H9 (cell line): Measurements from ENCODE around the gene MICAL3. TPM values are rescaled to one million over a fixed set of nuclear protein-coding genes. Genes with fewer than 3 reads are reported as not detected.

Source experiments
- DNase-seq: peaks from one replicate; pipeline ENCODE4 v3.0.0-alpha.2; 2017
- H2AFZ ChIP-seq: one replicate; pipeline ENCODE4 v1.6.1; 2013; ENCODE audit warnings: mild to moderate bottlenecking, low read length, control low read depth, moderate library complexity
- H2AK5ac ChIP-seq: 2 replicates; pipeline ENCODE4 v1.6.1; 2013; ENCODE audit warnings: low read length, control low read depth, mixed read lengths; ENCODE audit not compliant: insufficient read length
- H2BK120ac ChIP-seq: one replicate; pipeline ENCODE4 v1.6.1; 2013; ENCODE audit warnings: low read depth, mild to moderate bottlenecking, low read length, control low read depth, inconsistent platforms; ENCODE audit not compliant: poor library complexity, severe bottlenecking
- H2BK12ac ChIP-seq: 2 replicates; pipeline ENCODE4 v1.6.1; 2013; ENCODE audit warnings: low read length, control low read depth, mixed read lengths, low read depth; ENCODE audit not compliant: insufficient read length
- H2BK15ac ChIP-seq: 2 replicates; pipeline ENCODE4 v1.6.1; 2013; ENCODE audit warnings: low read depth, low read length, control low read depth
- H2BK20ac ChIP-seq: one replicate; pipeline ENCODE4 v1.6.1; 2013; ENCODE audit warnings: low read depth, mild to moderate bottlenecking, low read length, control low read depth, inconsistent platforms; ENCODE audit not compliant: poor library complexity, severe bottlenecking
- H2BK5ac ChIP-seq: 2 replicates; pipeline ENCODE4 v1.6.1; 2013; ENCODE audit warnings: low read length, control low read depth, mixed read lengths; ENCODE audit not compliant: insufficient read length
- H3K14ac ChIP-seq: 2 replicates; pipeline ENCODE4 v1.6.1; 2013; ENCODE audit warnings: low read length, control low read depth; ENCODE audit not compliant: insufficient read depth
- H3K18ac ChIP-seq: 2 replicates; pipeline ENCODE4 v1.6.1; 2013; ENCODE audit warnings: low read depth, mild to moderate bottlenecking, mixed read lengths, low read length, control low read depth; ENCODE audit not compliant: insufficient read length
- H3K23ac ChIP-seq: 2 replicates; pipeline ENCODE4 v1.6.1; 2013; ENCODE audit warnings: low read length, control low read depth, mixed read lengths, low read depth; ENCODE audit not compliant: insufficient read length
- H3K23me2 ChIP-seq: 2 replicates; pipeline ENCODE4 v1.6.1; 2013; ENCODE audit warnings: low read depth, mild to moderate bottlenecking, mixed read lengths, low read length, control low read depth; ENCODE audit not compliant: insufficient read length, poor library complexity, severe bottlenecking
- H3K27ac ChIP-seq: 2 replicates; pipeline ENCODE4 v1.5.1; 2013; ENCODE audit warnings: low read length, control low read depth, mixed read lengths, low read depth; ENCODE audit not compliant: insufficient read length
- H3K27me3 ChIP-seq: 2 replicates; pipeline ENCODE4 v1.6.1; 2013; ENCODE audit warnings: low read length, control low read depth, inconsistent platforms; ENCODE audit not compliant: insufficient read depth
- H3K4ac ChIP-seq: 2 replicates; pipeline ENCODE4 v1.6.1; 2013; ENCODE audit warnings: low read depth, mild to moderate bottlenecking, control low read depth, inconsistent platforms, low read length, moderate library complexity
- H3K4me1 ChIP-seq: 2 replicates; pipeline ENCODE4 v1.6.1; 2013; ENCODE audit warnings: low read length, control low read depth, inconsistent platforms; ENCODE audit not compliant: insufficient read depth
- H3K4me2 ChIP-seq: 2 replicates; pipeline ENCODE4 v1.6.1; 2013; ENCODE audit warnings: low read length, control low read depth, mixed read lengths; ENCODE audit not compliant: insufficient read length, insufficient read depth
- H3K56ac ChIP-seq: 2 replicates; pipeline ENCODE4 v1.6.1; 2013; ENCODE audit warnings: low read depth, mild to moderate bottlenecking, mixed read lengths, low read length, control low read depth; ENCODE audit not compliant: insufficient read length
- H3K79me1 ChIP-seq: 2 replicates; pipeline ENCODE4 v1.6.1; 2013; ENCODE audit warnings: low read depth, mild to moderate bottlenecking, moderate library complexity, low read length, control low read depth, inconsistent platforms; ENCODE audit not compliant: insufficient read depth, poor library complexity, severe bottlenecking
- H3K79me2 ChIP-seq: 2 replicates; pipeline ENCODE4 v1.6.1; 2013; ENCODE audit warnings: low read length, control low read depth, inconsistent platforms; ENCODE audit not compliant: insufficient read depth
- H3K9ac ChIP-seq: 2 replicates; pipeline ENCODE4 v1.6.1; 2013; ENCODE audit warnings: low read length, control low read depth, mixed read lengths; ENCODE audit not compliant: insufficient read length; ENCODE audit errors: extremely low read depth
- H3K9me3 ChIP-seq: one replicate; pipeline ENCODE4 v1.6.1; 2013; ENCODE audit warnings: low read depth, low read length, inconsistent platforms; ENCODE audit not compliant: control insufficient read depth
- H3T11ph ChIP-seq: one replicate; pipeline ENCODE4 v1.6.1; 2013; ENCODE audit warnings: mild to moderate bottlenecking, low read length, control low read depth, inconsistent platforms
- H4K20me1 ChIP-seq: one replicate; pipeline ENCODE4 v1.6.1; 2013; ENCODE audit not compliant: control insufficient read depth, insufficient read length, insufficient read depth
- H4K5ac ChIP-seq: 2 replicates; pipeline ENCODE4 v1.6.1; 2013; ENCODE audit warnings: low read depth, mild to moderate bottlenecking, mixed read lengths, low read length, control low read depth; ENCODE audit not compliant: insufficient read length
- H4K8ac ChIP-seq: replicated peaks from 2 replicates; pipeline ENCODE4 v1.6.1; 2013; ENCODE audit warnings: low read length, control low read depth, mixed read lengths, low read depth; ENCODE audit not compliant: insufficient read length
- H4K91ac ChIP-seq: 2 replicates; pipeline ENCODE4 v1.6.1; 2013; ENCODE audit warnings: low read depth, mild to moderate bottlenecking, moderate library complexity, mixed read lengths, low read length, control low read depth; ENCODE audit not compliant: insufficient read length
- H3K27ac Mint-ChIP-seq, 3 experiments: 2 replicates in 2 of 3; 3 replicates in 1 of 3; pipeline ENCODE4 v1.8.0; 2020 to 2021; ENCODE audit warnings: mixed read lengths in 3 of 3, mild to moderate bottlenecking in 1 of 3, moderate library complexity in 1 of 3
- H3K27me3 Mint-ChIP-seq: 2 replicates; pipeline ENCODE4 v1.8.0; 2021; ENCODE audit warnings: low read depth, mild to moderate bottlenecking, moderate library complexity, mixed read lengths
- H3K36me3 Mint-ChIP-seq, 3 experiments: 2 replicates in 2 of 3; 3 replicates in 1 of 3; pipeline ENCODE4 v1.8.0; 2020 to 2021; ENCODE audit warnings: low read depth in 3 of 3, mixed read lengths in 3 of 3; ENCODE audit not compliant: insufficient read depth in 1 of 3
- H3K4me1 Mint-ChIP-seq, 2 experiments: 2 replicates each; pipeline ENCODE4 v1.8.0; 2020; ENCODE audit warnings: mixed read lengths in 2 of 2
- H3K4me3 Mint-ChIP-seq, 2 experiments: 2 replicates in 1 of 2; 3 replicates in 1 of 2; pipeline ENCODE4 v1.8.0; 2020 to 2021; ENCODE audit warnings: mild to moderate bottlenecking in 2 of 2, mixed read lengths in 2 of 2, moderate library complexity in 1 of 2
- H3K9me3 Mint-ChIP-seq, 2 experiments: 2 replicates in 1 of 2; 3 replicates in 1 of 2; pipeline ENCODE4 v1.8.0; 2020; ENCODE audit warnings: mild to moderate bottlenecking in 2 of 2, mixed read lengths in 2 of 2, moderate library complexity in 1 of 2
- CTCF ChIP-seq: fragments of 200-600 bp; sonication (generic); conservative IDR thresholded peaks from 3 replicates; pipeline ENCODE4 v1.8.0; 2021; ENCODE audit warnings: antibody characterized with exemption, mild to moderate bottlenecking
- WGBS: extraction: QIAGEN DNeasy Blood & Tissue Kit; methylation state at CpG from one replicate; pipeline ENCODE4 v1.1.7; 2013; ENCODE audit warnings: missing lambda C conversion rate, low lambda C conversion rate, mixed read lengths; ENCODE audit not compliant: insufficient read length; ENCODE audit errors: extremely low coverage; 5-methylcytosine and 5-hydroxymethylcytosine counted together
- total RNA-seq: library from RNA; stranded (reverse); gene quantifications from 2 replicates; pipeline ENCODE4 v1.2.1, GENCODE V29; 2021

MICAL3 gene
- total RNA-seq, 1 experiment from 2014 or later, result 50.2 TPM

DNA sequence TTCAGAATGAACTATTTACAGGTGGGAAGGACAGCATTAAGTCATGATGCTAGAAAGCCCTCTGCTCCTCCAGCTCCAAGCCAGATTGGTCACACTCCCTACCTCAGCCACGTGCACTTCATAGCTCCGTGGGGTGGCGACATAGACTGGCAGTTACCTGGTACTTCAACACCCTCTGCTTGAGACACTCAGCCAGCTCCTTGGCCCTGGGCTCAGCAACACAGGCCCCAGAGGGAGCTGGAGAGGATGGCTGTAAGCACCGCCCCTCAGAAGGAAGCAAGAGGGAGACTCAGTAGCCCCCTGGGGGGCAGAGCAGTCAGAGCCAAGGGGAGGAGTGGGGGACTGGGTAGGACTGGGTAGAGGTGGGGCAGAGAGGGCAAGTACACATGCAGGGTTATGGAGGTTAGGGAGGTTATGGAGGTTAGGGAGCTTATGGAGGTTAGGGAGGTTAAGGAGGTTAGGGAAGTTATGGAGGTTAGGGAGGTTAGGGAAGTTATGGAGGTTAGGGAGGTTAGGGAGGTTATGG is 148.0 kb downstream of the MICAL3 start:
- H3K9me3 Mint-ChIP-seq, result no peaks in the 10 kb centered on the region
- H3K36me3 Mint-ChIP-seq, result peaks cover 30 to 75% (median 43%) of the 10 kb centered on the region in 3 experiments; a peak in 6 of 7 replicates
- H3T11ph ChIP-seq, result no peak overlapping the region
- H2BK15ac ChIP-seq, result no peak overlapping the region
- H2BK20ac ChIP-seq, result no peak overlapping the region
- peaks cover 91% of the 10 kb centered on the region for H3K27me3 Mint-ChIP-seq
- no peaks in the 10 kb centered on the region for H4K20me1 ChIP-seq
- no peak overlapping the region for H3K4ac ChIP-seq
- no peak overlapping the region for H3K4me3 Mint-ChIP-seq
- H3K4me2 ChIP-seq, result no peak overlapping the region
- no peak overlapping the region for H3K18ac ChIP-seq
- H4K91ac ChIP-seq, result no peak overlapping the region
- H3K23ac ChIP-seq, result no peak overlapping the region
- no peak overlapping the region for H2AFZ ChIP-seq
- H2BK12ac ChIP-seq, result no peak overlapping the region
- no peak overlapping the region for H4K8ac ChIP-seq
- H3K27ac Mint-ChIP-seq, result no peak overlapping the region
- no peak overlapping the region for H3K9ac ChIP-seq
- DNase-seq, result no peak
- H3K23me2 ChIP-seq, result no peaks in the 10 kb centered on the region
- no peaks in the 10 kb centered on the region for H3K79me1 ChIP-seq
- H3K27me3 ChIP-seq, result peaks cover 30% of the 10 kb centered on the region; the same call in 1 of the 2 replicates
- no peak overlapping the region for H3K14ac ChIP-seq
- no peaks in the 10 kb centered on the region for H3K79me2 ChIP-seq
- H4K5ac ChIP-seq, result no peak overlapping the region
- no peak overlapping the region for H2BK5ac ChIP-seq
- no peak overlapping the region for H2AK5ac ChIP-seq
- no peak for TF ChIP-seq CTCF
- H3K4me1 ChIP-seq, result no peaks in the 10 kb centered on the region
- H3K4me1 Mint-ChIP-seq, result no peaks in the 10 kb centered on the region
- no peaks in the 10 kb centered on the region for H3K9me3 ChIP-seq
- H2BK120ac ChIP-seq, result no peak overlapping the region
- H3K56ac ChIP-seq, result no peak overlapping the region
- WGBS, result no CpG with 5 or more reads among the region's 4 CpGs
- no peak overlapping the region for H3K27ac ChIP-seq
